G401 (cell line): Measurements from ENCODE around the gene PNLIPRP1. TPM values are rescaled to one million over a fixed set of nuclear protein-coding genes. Genes with fewer than 3 reads are reported as not detected.

ENCODE experiments used
- DNase-seq: peaks from one replicate; pipeline ENCODE4 v3.0.0-alpha.2; 2015; ENCODE audit warnings: low spot score
- in situ Hi-C: cut with HindIII; loops from 2 replicates; pipeline ENCODE4 v1.10.0; 2016; ENCODE audit warnings: low sequenced_read_pairs, mixed read lengths
- total RNA-seq: library from RNA; depleted of rRNA; stranded (reverse); fragments of >200 nt; shearing (Covaris generic); gene quantifications from 2 replicates; pipeline ENCODE4 v1.2.3, GENCODE V29; 2014

Gene PNLIPRP1
- total RNA-seq, 1 experiment from 2014 or later = not detected

GRCh38 chr10:116596062-116596461, 5.3 kb downstream of the PNLIPRP1 start:
- no peak for DNase-seq
- in situ Hi-C loops = no loop called here

GRCh38 chr10:116597543-116597942, 6.8 kb downstream of the PNLIPRP1 start:
- in situ Hi-C loops = no loop called here
- no peak for DNase-seq

- in situ Hi-C loops = no loop called here
- no peak for DNase-seq
Observed at GRCh38 chr10:116598329-116598728, 7.6 kb downstream of the PNLIPRP1 start.

GRCh38 chr10:116599991-116600390, 9.2 kb downstream of the PNLIPRP1 start:
- in situ Hi-C loops = no loop called here
- DNase-seq = no peak

GRCh38 chr10:116602648-116603400, 12.1 kb downstream of the PNLIPRP1 start:
- in situ Hi-C loops = no loop called here
- no peak for DNase-seq

- no peak for DNase-seq
- in situ Hi-C loops = no loop called here
Observed at GRCh38 chr10:116606061-116606483, 15.3 kb downstream of the PNLIPRP1 start.

- DNase-seq = no peak
- in situ Hi-C loops = no loop called here
Observed at GRCh38 chr10:116607336-116607735, 16.6 kb downstream of the PNLIPRP1 start.

GRCh38 chr10:116608686-116609594, 18.2 kb downstream of the PNLIPRP1 start:
- in situ Hi-C loops = no loop called here
- DNase-seq = no peak

GRCh38 chr10:116610443-116611152, 19.8 kb downstream of the PNLIPRP1 start:
- DNase-seq = no peak
- in situ Hi-C loops = no loop called here

- DNase-seq = no peak
- in situ Hi-C loops = no loop called here
Observed at GRCh38 chr10:116611153-116611545, 20.4 kb downstream of the PNLIPRP1 start.

GRCh38 chr10:116612107-116612769, 21.5 kb downstream of the PNLIPRP1 start:
- in situ Hi-C loops = no loop called here
- DNase-seq = no peak

- in situ Hi-C loops = no loop called here
- DNase-seq = no peak
Observed at GRCh38 chr10:116613471-116613870, 22.7 kb downstream of the PNLIPRP1 start.

GRCh38 chr10:116614796-116615195, 24.0 kb downstream of the PNLIPRP1 start:
- DNase-seq = no peak

GRCh38 chr10:116615199-116615776, 24.5 kb downstream of the PNLIPRP1 start:
- no peak for DNase-seq
- in situ Hi-C loops = no loop called here

More at GRCh38 chr10:116614796-116615195, 24.0 kb downstream of the PNLIPRP1 start:
- in situ Hi-C loops = no loop called here

- in situ Hi-C loops = no loop called here
Observed at GRCh38 chr10:116620423-116621400, 30.0 kb downstream of the PNLIPRP1 start, which contains the start of gene PNLIPRP2. Gene PNLIPRP2 (plus strand): TSS chr10:116620953.

GRCh38 chr10:116621476-116621875, 30.7 kb downstream of the PNLIPRP1 start:
- in situ Hi-C loops = no loop called here
- no peak for DNase-seq

More at GRCh38 chr10:116620423-116621400, 30.0 kb downstream of the PNLIPRP1 start, which contains the start of gene PNLIPRP2:
- no peak for DNase-seq

GRCh38 chr10:116621934-116622655, 31.3 kb downstream of the PNLIPRP1 start:
- in situ Hi-C loops = no loop called here
- DNase-seq = no peak
